HL-60/S4 treated with retinoic acid at 250 ng/mL for 4 days and 3 days (cell line): ENCODE results near the gene FOXRED1.

Experiments used
- in situ Hi-C: fragments of 300-500 bp; cut with MboI; formaldehyde crosslinking; loops from 2 replicates; pipeline ENCODE4 v1.7.0; 2022; ENCODE audit warnings: low sequenced_read_pairs

Gene FOXRED1

GRCh38 chr11:126310200-126310991, 41.4 kb downstream of the FOXRED1 start:
- in situ Hi-C loops = loop anchor here (10.0 to 25.0 kb wide), 2 partner anchors 84 to 677 kb away; no protein-coding TSS in a partner anchor

GRCh38 chr11:126310992-126311310, 42.0 kb downstream of the FOXRED1 start:
- in situ Hi-C loops = loop anchor here (10.0 to 25.0 kb wide), 2 partner anchors 84 to 676 kb away; no protein-coding TSS in a partner anchor

- in situ Hi-C loops = loop anchor here (10.0 to 25.0 kb wide), 2 partner anchors 83 to 676 kb away; no protein-coding TSS in a partner anchor
Observed at GRCh38 chr11:126311401-126312291, 42.7 kb downstream of the FOXRED1 start.

- in situ Hi-C loops = loop anchor here (10.0 to 25.0 kb wide), 2 partner anchors 82 to 674 kb away; no protein-coding TSS in a partner anchor
Observed at GRCh38 chr11:126312961-126313360, 44.0 kb downstream of the FOXRED1 start.

- in situ Hi-C loops = loop anchor here (10.0 to 25.0 kb wide), 2 partner anchors 81 to 673 kb away; no protein-coding TSS in a partner anchor
Observed at GRCh38 chr11:126313826-126314225, 44.9 kb downstream of the FOXRED1 start.

GRCh38 chr11:126317432-126317755, 48.4 kb downstream of the FOXRED1 start:
- in situ Hi-C loops = loop anchor here (10.0 to 25.0 kb wide), 2 partner anchors 77 to 670 kb away; no protein-coding TSS in a partner anchor

- in situ Hi-C loops = loop anchor here (10.0 to 25.0 kb wide), 2 partner anchors 77 to 669 kb away; no protein-coding TSS in a partner anchor
Observed at GRCh38 chr11:126317756-126318573, 49.0 kb downstream of the FOXRED1 start.

- in situ Hi-C loops = loop anchor here (10.0 to 25.0 kb wide), 2 partner anchors 76 to 669 kb away; no protein-coding TSS in a partner anchor
Observed at GRCh38 chr11:126318574-126319373, 49.8 kb downstream of the FOXRED1 start.

- in situ Hi-C loops = loop anchor here (10.0 to 25.0 kb wide), 2 partner anchors 75 to 668 kb away; no protein-coding TSS in a partner anchor
Observed at GRCh38 chr11:126319374-126319740, 50.4 kb downstream of the FOXRED1 start.

- in situ Hi-C loops = loop anchor here (25.0 kb wide), 1 partner anchor 664 kb away; no protein-coding TSS in a partner anchor
Observed at GRCh38 chr11:126322996-126323395, 54.0 kb downstream of the FOXRED1 start.

GRCh38 chr11:126327281-126328000, 58.5 kb downstream of the FOXRED1 start:
- in situ Hi-C loops = no loop called here
